Panc1 (cell line): Measurements from ENCODE around the gene OPN1SW. TPM values are rescaled to one million over a fixed set of nuclear protein-coding genes. Genes with fewer than 3 reads are reported as not detected.

ENCODE experiments used
- ATAC-seq: fragments of 200-7000 bp; cut with Tn5 transposase; 2 replicates; pipeline ENCODE4 v1.9.1; 2020; ENCODE audit warnings: mild to moderate bottlenecking, moderate library complexity
- BruUV-seq: library from RNA; stranded (reverse); fragments of 400-500 nt; replicated peaks from 2 replicates; lab custom pipeline; 2021; lab: Mats Ljungman, UMichigan
- CTCF ChIA-PET: fragments of 300-600 bp; sonication (Branson Sonifier 250); formaldehyde crosslinking; loops from one replicate; lab custom pipeline; 2022; ENCODE audit warnings: antibody characterized with exemption; lab: Charles Lee
- POLR2A ChIA-PET: fragments of 300-600 bp; sonication (Branson Sonifier 250); formaldehyde crosslinking; loops from one replicate; lab custom pipeline; 2022; ENCODE audit warnings: antibody characterized with exemption; lab: Charles Lee
- DNase-seq: peaks from one replicate; pipeline ENCODE4 v3.0.0-alpha.2; 2010; ENCODE audit warnings: low read depth, low spot score
- H3K27ac ChIP-seq: 2 replicates; pipeline ENCODE4 v1.5.1; 2011; ENCODE audit warnings: mild to moderate bottlenecking, low read length, inconsistent platforms
- H3K27me3 ChIP-seq: fragments of 200-500 bp; sonication (Bioruptor generic); 2 replicates; pipeline ENCODE4 v1.6.0; 2014; ENCODE audit warnings: low read length, inconsistent platforms; ENCODE audit not compliant: control insufficient read depth, insufficient read depth
- H3K36me3 ChIP-seq: fragments of 200-500 bp; sonication (Bioruptor generic); 2 replicates; pipeline ENCODE4 v1.5.1; 2014; ENCODE audit warnings: inconsistent platforms, mild to moderate bottlenecking, low read length, moderate library complexity; ENCODE audit not compliant: control insufficient read depth, insufficient read depth
- H3K4me1 ChIP-seq: 2 replicates; pipeline ENCODE4 v1.5.1; 2011; ENCODE audit warnings: inconsistent platforms, mild to moderate bottlenecking, low read length, moderate library complexity; ENCODE audit not compliant: control insufficient read depth, insufficient read depth
- H3K4me3 ChIP-seq, 2 experiments: 2 replicates each; pipeline ENCODE4 v1.5.1; 2011 to 2012; ENCODE audit warnings: low read depth in 2 of 2, low read length in 2 of 2, mild to moderate bottlenecking in 2 of 2, inconsistent platforms in 1 of 2, moderate library complexity in 1 of 2
- H3K9me3 ChIP-seq: fragments of 200-500 bp; sonication (Bioruptor generic); 2 replicates; pipeline ENCODE4 v1.5.1; 2014; ENCODE audit warnings: low read depth, mild to moderate bottlenecking, inconsistent platforms, low read length, moderate library complexity; ENCODE audit not compliant: control insufficient read depth, insufficient read depth
- POLR2AphosphoS5 ChIP-seq: IDR thresholded peaks from 2 replicates; pipeline ENCODE4 v1.6.1; 2012; ENCODE audit warnings: mild to moderate bottlenecking, low read depth, low read length, moderate library complexity
- SIN3A ChIP-seq: IDR thresholded peaks from 2 replicates; pipeline ENCODE4 v1.6.1; 2012; ENCODE audit warnings: low read depth, mild to moderate bottlenecking, low read length, moderate library complexity, borderline replicate concordance; ENCODE audit not compliant: insufficient read depth
- TCF7L2 ChIP-seq: IDR thresholded peaks from 2 replicates; pipeline ENCODE4 v1.6.1; 2011; ENCODE audit warnings: mild to moderate bottlenecking, low read depth, low read length, inconsistent platforms
- in situ Hi-C: cut with HindIII; loops from 2 replicates; pipeline ENCODE4 v1.10.0; 2016; ENCODE audit warnings: low sequenced_read_pairs, low pct_unique_long_range_greater_than_20kb
- intact Hi-C: fragments of 100-400 bp; cut with micrococcal nuclease; formaldehyde crosslinking; loops from one replicate; pipeline ENCODE4 v1.10.0; 2022; ENCODE audit not compliant: unreplicated experiment
- total RNA-seq: library from RNA; stranded (reverse); gene quantifications from one replicate; pipeline ENCODE4 v1.2.1, GENCODE V29; 2021; ENCODE audit not compliant: unreplicated experiment
- TF ChIP-seq, protein P1 (sequence below), 2 experiments: IDR thresholded peaks; 2 replicates each; pipeline ENCODE4 v1.6.1; 2011 to 2012; ENCODE audit warnings: low read depth in 2 of 2, control low read depth in 1 of 2, low read length in 1 of 2, mild to moderate bottlenecking in 1 of 2, moderate library complexity in 1 of 2; ENCODE audit not compliant: insufficient read depth in 1 of 2
- TF ChIP-seq, protein P2 (sequence below): fragments of 450-650 bp; IDR thresholded peaks from 2 replicates; pipeline ENCODE4 v1.5.1; 2017; ENCODE audit warnings: mild to moderate bottlenecking

The OPN1SW gene
- total RNA-seq, 1 experiment from 2014 or later = not detected

DNA sequence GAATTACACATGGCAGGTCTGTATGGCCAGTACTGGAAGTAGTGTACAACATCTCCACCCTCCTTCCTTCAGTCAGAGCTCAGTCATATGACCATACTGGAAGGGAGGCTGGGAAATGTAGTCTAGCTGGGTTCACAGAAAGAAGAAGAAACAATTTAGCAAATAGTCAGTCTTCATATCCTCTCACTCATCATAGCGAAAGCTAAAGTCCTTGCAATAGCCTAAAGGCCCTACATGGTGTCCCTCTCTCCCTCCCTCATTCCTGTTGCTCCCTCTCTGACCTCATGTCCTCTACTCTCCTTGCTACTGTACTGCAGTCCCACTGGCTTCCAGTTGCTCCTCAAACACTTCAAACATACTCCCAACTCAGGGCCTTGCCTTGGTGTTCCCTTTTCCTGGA, 40.7 kb downstream of the OPN1SW start:
- in situ Hi-C loops (no loop called here), intact Hi-C loops (no loop called here)
- Histone ChIP-seq H3K36me3 (peaks cover 3% of the 10 kb centered on the region; the same call in 1 of the 2 replicates), H3K4me3 (no peak overlapping the region), H3K27ac (no peak overlapping the region), H3K9me3 (no peaks in the 10 kb centered on the region), H3K27me3 (peaks cover 6% of the 10 kb centered on the region), H3K4me1 (peaks cover 8% of the 10 kb centered on the region)
- BruUV-seq = no TSS peak
- TF ChIP-seq, protein P1, sequence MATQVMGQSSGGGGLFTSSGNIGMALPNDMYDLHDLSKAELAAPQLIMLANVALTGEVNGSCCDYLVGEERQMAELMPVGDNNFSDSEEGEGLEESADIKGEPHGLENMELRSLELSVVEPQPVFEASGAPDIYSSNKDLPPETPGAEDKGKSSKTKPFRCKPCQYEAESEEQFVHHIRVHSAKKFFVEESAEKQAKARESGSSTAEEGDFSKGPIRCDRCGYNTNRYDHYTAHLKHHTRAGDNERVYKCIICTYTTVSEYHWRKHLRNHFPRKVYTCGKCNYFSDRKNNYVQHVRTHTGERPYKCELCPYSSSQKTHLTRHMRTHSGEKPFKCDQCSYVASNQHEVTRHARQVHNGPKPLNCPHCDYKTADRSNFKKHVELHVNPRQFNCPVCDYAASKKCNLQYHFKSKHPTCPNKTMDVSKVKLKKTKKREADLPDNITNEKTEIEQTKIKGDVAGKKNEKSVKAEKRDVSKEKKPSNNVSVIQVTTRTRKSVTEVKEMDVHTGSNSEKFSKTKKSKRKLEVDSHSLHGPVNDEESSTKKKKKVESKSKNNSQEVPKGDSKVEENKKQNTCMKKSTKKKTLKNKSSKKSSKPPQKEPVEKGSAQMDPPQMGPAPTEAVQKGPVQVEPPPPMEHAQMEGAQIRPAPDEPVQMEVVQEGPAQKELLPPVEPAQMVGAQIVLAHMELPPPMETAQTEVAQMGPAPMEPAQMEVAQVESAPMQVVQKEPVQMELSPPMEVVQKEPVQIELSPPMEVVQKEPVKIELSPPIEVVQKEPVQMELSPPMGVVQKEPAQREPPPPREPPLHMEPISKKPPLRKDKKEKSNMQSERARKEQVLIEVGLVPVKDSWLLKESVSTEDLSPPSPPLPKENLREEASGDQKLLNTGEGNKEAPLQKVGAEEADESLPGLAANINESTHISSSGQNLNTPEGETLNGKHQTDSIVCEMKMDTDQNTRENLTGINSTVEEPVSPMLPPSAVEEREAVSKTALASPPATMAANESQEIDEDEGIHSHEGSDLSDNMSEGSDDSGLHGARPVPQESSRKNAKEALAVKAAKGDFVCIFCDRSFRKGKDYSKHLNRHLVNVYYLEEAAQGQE (IDR thresholded peaks at IDR 0.05; ENCODE audit: insufficient read depth in 1 of 2, low read depth in 2 of 2, low read length in 1 of 2) = no peak
- TF ChIP-seq, protein P2, sequence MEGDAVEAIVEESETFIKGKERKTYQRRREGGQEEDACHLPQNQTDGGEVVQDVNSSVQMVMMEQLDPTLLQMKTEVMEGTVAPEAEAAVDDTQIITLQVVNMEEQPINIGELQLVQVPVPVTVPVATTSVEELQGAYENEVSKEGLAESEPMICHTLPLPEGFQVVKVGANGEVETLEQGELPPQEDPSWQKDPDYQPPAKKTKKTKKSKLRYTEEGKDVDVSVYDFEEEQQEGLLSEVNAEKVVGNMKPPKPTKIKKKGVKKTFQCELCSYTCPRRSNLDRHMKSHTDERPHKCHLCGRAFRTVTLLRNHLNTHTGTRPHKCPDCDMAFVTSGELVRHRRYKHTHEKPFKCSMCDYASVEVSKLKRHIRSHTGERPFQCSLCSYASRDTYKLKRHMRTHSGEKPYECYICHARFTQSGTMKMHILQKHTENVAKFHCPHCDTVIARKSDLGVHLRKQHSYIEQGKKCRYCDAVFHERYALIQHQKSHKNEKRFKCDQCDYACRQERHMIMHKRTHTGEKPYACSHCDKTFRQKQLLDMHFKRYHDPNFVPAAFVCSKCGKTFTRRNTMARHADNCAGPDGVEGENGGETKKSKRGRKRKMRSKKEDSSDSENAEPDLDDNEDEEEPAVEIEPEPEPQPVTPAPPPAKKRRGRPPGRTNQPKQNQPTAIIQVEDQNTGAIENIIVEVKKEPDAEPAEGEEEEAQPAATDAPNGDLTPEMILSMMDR = no peak
- TF ChIP-seq TCF7L2 (no peak), POLR2AphosphoS5 (no peak), SIN3A (no peak)
- POLR2A ChIA-PET = no interaction called here
- ATAC-seq (no peak), DNase-seq (no peak)
- CTCF ChIA-PET = no interaction called here

DNA sequence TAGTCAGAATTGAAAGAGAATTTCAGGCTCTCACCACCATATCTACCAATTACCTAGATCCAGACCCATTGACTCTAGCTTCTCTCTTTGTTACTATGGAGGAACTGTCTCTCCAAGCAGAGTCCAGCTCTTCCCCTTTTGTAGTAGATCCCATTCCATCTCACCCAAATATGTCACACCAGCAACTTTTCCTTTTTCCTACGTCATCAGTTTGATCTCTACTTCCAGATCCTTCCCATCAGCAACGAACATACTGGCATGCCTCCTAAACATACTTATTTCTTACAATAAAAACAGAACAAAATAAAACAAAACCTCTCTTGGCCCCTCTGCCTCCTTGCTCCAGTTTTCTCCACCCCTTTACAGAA, 42.3 kb downstream of the OPN1SW start:
- DNase-seq = no peak
- no peaks in the 10 kb centered on the region for H3K9me3 ChIP-seq
- TF ChIP-seq, protein P1 (IDR thresholded peaks at IDR 0.05; ENCODE audit: insufficient read depth in 1 of 2, low read depth in 2 of 2, low read length in 1 of 2) = no peak
- TF ChIP-seq TCF7L2 (no peak), POLR2AphosphoS5 (no peak), SIN3A (no peak)
- TF ChIP-seq, protein P2 = no peak
- H3K4me1 ChIP-seq = peaks cover 5% of the 10 kb centered on the region
- H3K36me3 ChIP-seq = no peaks in the 10 kb centered on the region
- ChIA-PET CTCF (no interaction called here), POLR2A (interaction anchor here (0.6 kb wide), 1 partner anchor 134 kb away, joined by 4 read pairs; no protein-coding TSS in a partner anchor)
- BruUV-seq = no TSS peak
- no peak for ATAC-seq
- intact Hi-C loops = no loop called here
- in situ Hi-C loops = no loop called here
- H3K27ac ChIP-seq = no peak overlapping the region
- H3K27me3 ChIP-seq = peaks cover 6% of the 10 kb centered on the region
- H3K4me3 ChIP-seq = no peak overlapping the region
